B cell (primary cell): ENCODE results near the gene GRM3. TPM values are rescaled to one million over a fixed set of nuclear protein-coding genes. Genes with fewer than 3 reads are reported as not detected.

Experiments
- ATAC-seq: fragments of 200-7000 bp; cut with Tn5 transposase; one replicate; pipeline ENCODE4 v1.10.0; 2021; ENCODE audit warnings: low read depth, mild to moderate bottlenecking, moderate number of reproducible peaks, moderate library complexity
- CTCF ChIA-PET: fragments of 350-600 bp; sonication (Branson Sonifier 250); formaldehyde crosslinking; loops from one replicate; lab custom pipeline; 2021; ENCODE audit warnings: antibody characterized with exemption, inconsistent platforms; lab: Charles Lee
- POLR2A ChIA-PET: fragments of 350-600 bp; sonication (Branson Sonifier 250); formaldehyde crosslinking; loops from one replicate; lab custom pipeline; 2021; ENCODE audit warnings: antibody characterized with exemption; lab: Charles Lee
- DNase-seq: peaks from one replicate; pipeline ENCODE4 v3.0.0; 2013
- H2AFZ ChIP-seq: 2 replicates; pipeline ENCODE4 v1.6.1; 2012; ENCODE audit warnings: mild to moderate bottlenecking, low read depth, low read length; ENCODE audit not compliant: insufficient read depth, poor library complexity, severe bottlenecking
- H3K27ac ChIP-seq, 2 donors: 1 replicate in 1 of 2; 2 replicates in 1 of 2; pipeline ENCODE4 v1.5.1; 2012 to 2013; ENCODE audit warnings: low read length in 2 of 2, mild to moderate bottlenecking in 2 of 2, moderate library complexity in 1 of 2
- H3K27me3 ChIP-seq, 4 experiments: fragments of 200-600 bp in 1 of 4; sonication (generic) in 1 of 4; replicated peaks in 1 of 4; 1 replicate in 2 of 4; 2 replicates in 2 of 4; pipeline versions ENCODE4 v1.6.1 to v1.7.0; 2013 to 2016; ENCODE audit warnings: low read length in 3 of 4, mild to moderate bottlenecking in 2 of 4, mixed read lengths in 1 of 4, moderate library complexity in 1 of 4; ENCODE audit not compliant: insufficient read depth in 4 of 4, control insufficient read depth in 3 of 4; ENCODE audit errors: control extremely low read depth in 1 of 4
- H3K36me3 ChIP-seq, 2 experiments: replicated peaks in 1 of 2; 1 replicate in 1 of 2; 2 replicates in 1 of 2; pipeline versions ENCODE4 v1.6.1 to v1.7.1; 2013; ENCODE audit warnings: low read length in 1 of 2; ENCODE audit not compliant: insufficient read depth in 2 of 2, control insufficient read depth in 1 of 2; ENCODE audit errors: control extremely low read depth in 1 of 2, extremely low read depth in 1 of 2
- H3K4me1 ChIP-seq, 2 donors: fragments of 200-600 bp in 1 of 2; sonication (generic) in 1 of 2; 1 replicate in 1 of 2; 2 replicates in 1 of 2; pipeline versions ENCODE4 v1.5.1 to v1.6.1; 2013 to 2017; ENCODE audit warnings: low read length in 2 of 2; ENCODE audit not compliant: control insufficient read depth in 2 of 2, insufficient read depth in 2 of 2
- H3K4me2 ChIP-seq: replicated peaks from 2 replicates; pipeline ENCODE3; 2012; ENCODE audit warnings: mild to moderate bottlenecking, low read depth, low read length; ENCODE audit not compliant: poor library complexity, severe bottlenecking
- H3K4me3 ChIP-seq, 5 experiments: fragments of 200-600 bp in 1 of 5; sonication (generic) in 1 of 5; 1 replicate in 3 of 5; 2 replicates in 2 of 5; pipeline versions ENCODE4 v1.5.1 to v1.7.0; 2011 to 2016; ENCODE audit warnings: low read length in 4 of 5, mild to moderate bottlenecking in 4 of 5, low read depth in 2 of 5, control low read depth in 1 of 5, moderate library complexity in 1 of 5; ENCODE audit not compliant: insufficient read depth in 1 of 5; ENCODE audit errors: control extremely low read depth in 1 of 5, extremely low read depth in 1 of 5
- H3K79me2 ChIP-seq: fragments of 200-600 bp; sonication (generic); one replicate; pipeline ENCODE4 v1.6.0; 2016; ENCODE audit warnings: low read length; ENCODE audit not compliant: control insufficient read depth, insufficient read depth
- H3K9ac ChIP-seq: fragments of 200-600 bp; sonication (generic); 2 replicates; pipeline ENCODE4 v1.6.1; 2017; ENCODE audit warnings: mild to moderate bottlenecking, low read length, moderate library complexity
- H3K9me3 ChIP-seq, 3 donors: one replicate each; pipeline versions ENCODE4 v1.6.1 to v1.7.1; 2013; ENCODE audit warnings: low read length in 2 of 3; ENCODE audit not compliant: control insufficient read depth in 2 of 3, insufficient read depth in 1 of 3; ENCODE audit errors: control extremely low read depth in 1 of 3
- H4K20me1 ChIP-seq: 2 replicates; pipeline ENCODE4 v1.6.0; 2012; ENCODE audit warnings: mild to moderate bottlenecking, low read length; ENCODE audit not compliant: insufficient read depth, control insufficient read depth, poor library complexity, severe bottlenecking
- H3K27ac Mint-ChIP-seq: one replicate; pipeline ENCODE4 v1.8.0; 2021; ENCODE audit warnings: mixed read lengths
- H3K27me3 Mint-ChIP-seq: one replicate; pipeline ENCODE4 v1.8.0; 2021; ENCODE audit warnings: mixed read lengths
- H3K4me1 Mint-ChIP-seq: one replicate; pipeline ENCODE4 v1.8.0; 2021; ENCODE audit warnings: mixed read lengths
- H3K4me3 Mint-ChIP-seq: one replicate; pipeline ENCODE4 v1.8.0; 2021; ENCODE audit warnings: mixed read lengths
- H3K9me3 Mint-ChIP-seq: one replicate; pipeline ENCODE4 v1.8.0; 2022; ENCODE audit warnings: mixed read lengths; ENCODE audit not compliant: insufficient read depth
- CTCF ChIP-seq: fragments of 200-600 bp; IDR thresholded peaks from one replicate; pipeline ENCODE4 v1.8.0; 2022; ENCODE audit warnings: antibody characterized with exemption, mild to moderate bottlenecking
- EZH2 ChIP-seq: IDR thresholded peaks from 2 replicates; pipeline ENCODE4 v1.6.1; 2012; ENCODE audit warnings: borderline replicate concordance, low read depth, mild to moderate bottlenecking, moderate library complexity, low read length; ENCODE audit not compliant: insufficient read depth, poor library complexity, severe bottlenecking
- WGBS: methylation state at CpG from one replicate; pipeline ENCODE4 v1.1.5; 2013; ENCODE audit warnings: missing lambda C conversion rate; ENCODE audit not compliant: insufficient coverage; 5-methylcytosine and 5-hydroxymethylcytosine counted together
- intact Hi-C: fragments of 100-400 bp; cut with micrococcal nuclease; formaldehyde crosslinking; loops from one replicate; pipeline ENCODE4 v1.10.0; 2022
- polyA minus RNA-seq: library from RNA; depleted of rRNA, polyadenylated mRNA; stranded (reverse); fragments of >200 nt; gene quantifications from 2 replicates; pipeline ENCODE4 v1.2.3, GENCODE V29; 2012
- polyA plus RNA-seq: library from polyadenylated mRNA; depleted of rRNA; stranded (reverse); fragments of >200 nt; gene quantifications from 2 replicates; pipeline ENCODE4 v1.2.3, GENCODE V29; 2012
- total RNA-seq, 2 donors: library from RNA; stranded (reverse); fragments of 120-200 nt in 1 of 2; gene quantifications; 1 replicate in 1 of 2; 2 replicates in 1 of 2; pipeline versions ENCODE4 v1.2.3 to v1.2.4, GENCODE V29; 2013 to 2022

Gene GRM3
- total RNA-seq (not detected in 2 replicates), polyA plus RNA-seq (not detected in 2 replicates), polyA minus RNA-seq (not detected in 2 replicates)
- total RNA-seq (2013): 0.02 TPM

- H3K4me3 Mint-ChIP-seq: no peak within 1 kb of the TSS
- H3K9ac ChIP-seq: no peak within 1 kb of the TSS
- ChIA-PET CTCF (no interaction called here), POLR2A (no interaction called here)
- H3K27me3 Mint-ChIP-seq: peaks cover 36% of the 10 kb centered on the region
- 7% methylated on average over 18 of the region's 23 CpGs for WGBS
- no peak within 1 kb of the TSS for H3K27ac Mint-ChIP-seq
- peaks cover 0 to 25% (median 6%) of the 10 kb centered on the region in 4 experiments for H3K27me3 ChIP-seq
- no peak within 1 kb of the TSS for H3K4me2 ChIP-seq
- no peak within 1 kb of the TSS for H3K27ac ChIP-seq
- H4K20me1 ChIP-seq: no peaks in the 10 kb centered on the region
- DNase-seq (no peak), ATAC-seq (no peak)
- H3K4me1 Mint-ChIP-seq: peaks cover 3% of the 10 kb centered on the region
- peaks cover 0 to 10% (median 0%) of the 10 kb centered on the region in 3 donors for H3K9me3 ChIP-seq
- no peaks in the 10 kb centered on the region for H3K36me3 ChIP-seq
- H3K9me3 Mint-ChIP-seq: no peaks in the 10 kb centered on the region
- no peak within 1 kb of the TSS for H3K4me3 ChIP-seq
- no peak within 1 kb of the TSS for H2AFZ ChIP-seq
- intact Hi-C loops: no loop called here
- H3K4me1 ChIP-seq: no peaks in the 10 kb centered on the region
- TF ChIP-seq EZH2 (no peak), CTCF (no peak)
- H3K79me2 ChIP-seq: no peaks in the 10 kb centered on the region
These were observed at the start of gene GRM3 for GRCh38 chr7:86643561-86644281. GRM3 (plus strand) TSS chr7:86643909; CDS start chr7:86765146, 121,237 bp downstream.

GRCh38 chr7:86598311-86598710 lies 45.4 kb upstream of the GRM3 start:
- no peaks in the 10 kb centered on the region for H3K4me1 Mint-ChIP-seq
- Histone ChIP-seq H3K9me3 (peaks cover 0 to 20% (median 0%) of the 10 kb centered on the region in 3 donors), H3K36me3 (no peaks in the 10 kb centered on the region), H3K4me1 (no peaks in the 10 kb centered on the region), H2AFZ (no peak overlapping the region), H3K9ac (no peak overlapping the region), H3K4me2 (no peak overlapping the region), H3K79me2 (no peaks in the 10 kb centered on the region), H3K27ac (no peak overlapping the region), H3K27me3 (no peaks in the 10 kb centered on the region), H4K20me1 (no peaks in the 10 kb centered on the region), H3K4me3 (no peak overlapping the region)
- no peak for ATAC-seq
- intact Hi-C loops: no loop called here
- H3K27me3 Mint-ChIP-seq: no peaks in the 10 kb centered on the region
- H3K9me3 Mint-ChIP-seq: no peaks in the 10 kb centered on the region
- POLR2A ChIA-PET: no interaction called here
- no peak overlapping the region for H3K27ac Mint-ChIP-seq
- DNase-seq: no peak
- no peak overlapping the region for H3K4me3 Mint-ChIP-seq
- TF ChIP-seq CTCF (no peak), EZH2 (no peak)
- WGBS: 76% methylated on average over 14 of the region's 15 CpGs
- CTCF ChIA-PET: interaction anchor here (0.8 kb wide), 1 partner anchor 13 kb away, joined by 4 read pairs; no protein-coding TSS in a partner anchor
